HG02798 (cell line): ENCODE measurements around the gene ADH1C.

Source experiments
- ATAC-seq: cut with Tn5 transposase; IDR thresholded peaks from one replicate; pipeline ENCODE4 v1.9.1; 2021; ENCODE audit warnings: mild to moderate bottlenecking; ENCODE audit not compliant: unreplicated experiment, poor library complexity

ADH1C gene

DNA sequence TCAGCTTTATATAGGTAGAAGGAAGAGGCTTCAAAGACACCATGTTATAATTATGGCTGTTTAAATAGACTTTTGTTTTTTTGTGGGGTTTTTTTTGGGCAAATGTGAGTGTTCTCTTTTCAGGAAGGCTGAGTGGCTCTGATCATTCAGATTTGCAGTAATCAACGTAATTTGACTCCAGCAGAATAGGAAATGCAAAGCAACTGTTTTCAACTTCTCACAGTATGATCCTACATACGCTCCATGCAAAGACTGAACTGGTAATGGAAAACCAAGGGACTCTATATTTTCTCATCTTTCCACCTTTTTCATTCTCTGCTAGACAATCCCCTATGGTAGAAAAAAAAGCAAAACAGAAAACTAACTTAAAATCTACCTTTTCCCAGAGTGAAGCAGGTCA lies 42.2 kb downstream of the ADH1C start:
- no peak for ATAC-seq

DNA sequence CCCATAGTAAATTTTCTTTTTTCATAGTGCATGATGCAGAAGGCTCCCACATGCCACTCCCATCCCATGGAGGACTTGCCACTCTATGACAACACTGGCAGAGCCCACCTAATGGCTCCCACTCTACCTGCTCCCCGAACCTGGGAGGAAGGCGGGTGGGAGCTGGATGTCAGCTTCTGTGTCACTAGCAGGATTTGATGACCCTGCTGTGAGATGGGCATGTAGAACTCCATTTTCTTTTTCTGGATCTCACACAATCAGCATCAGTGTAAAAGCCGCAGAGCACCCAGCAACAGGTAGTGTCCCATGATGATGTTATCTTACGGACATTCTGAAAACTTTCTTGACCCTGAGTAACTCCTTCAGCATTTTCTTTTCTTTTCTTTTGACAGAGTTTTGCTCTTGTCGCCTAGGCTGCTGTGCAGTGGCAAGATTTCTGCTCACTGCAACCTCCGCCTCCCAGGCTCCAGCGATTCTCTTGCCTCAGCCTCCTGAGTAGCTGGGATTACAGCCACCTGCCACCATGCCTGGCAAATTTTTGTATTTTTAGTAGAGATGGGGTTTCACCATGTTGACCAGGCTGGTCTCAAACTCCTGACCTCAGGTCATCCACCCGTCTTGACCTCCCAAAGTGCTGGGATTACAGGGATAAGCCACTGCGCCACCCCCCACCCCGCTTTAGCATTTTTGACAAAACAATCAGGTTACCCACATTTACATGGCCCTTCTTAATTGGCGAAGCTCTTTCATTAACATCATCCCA lies 46.7 kb downstream of the ADH1C start:
- ATAC-seq: no peak

DNA sequence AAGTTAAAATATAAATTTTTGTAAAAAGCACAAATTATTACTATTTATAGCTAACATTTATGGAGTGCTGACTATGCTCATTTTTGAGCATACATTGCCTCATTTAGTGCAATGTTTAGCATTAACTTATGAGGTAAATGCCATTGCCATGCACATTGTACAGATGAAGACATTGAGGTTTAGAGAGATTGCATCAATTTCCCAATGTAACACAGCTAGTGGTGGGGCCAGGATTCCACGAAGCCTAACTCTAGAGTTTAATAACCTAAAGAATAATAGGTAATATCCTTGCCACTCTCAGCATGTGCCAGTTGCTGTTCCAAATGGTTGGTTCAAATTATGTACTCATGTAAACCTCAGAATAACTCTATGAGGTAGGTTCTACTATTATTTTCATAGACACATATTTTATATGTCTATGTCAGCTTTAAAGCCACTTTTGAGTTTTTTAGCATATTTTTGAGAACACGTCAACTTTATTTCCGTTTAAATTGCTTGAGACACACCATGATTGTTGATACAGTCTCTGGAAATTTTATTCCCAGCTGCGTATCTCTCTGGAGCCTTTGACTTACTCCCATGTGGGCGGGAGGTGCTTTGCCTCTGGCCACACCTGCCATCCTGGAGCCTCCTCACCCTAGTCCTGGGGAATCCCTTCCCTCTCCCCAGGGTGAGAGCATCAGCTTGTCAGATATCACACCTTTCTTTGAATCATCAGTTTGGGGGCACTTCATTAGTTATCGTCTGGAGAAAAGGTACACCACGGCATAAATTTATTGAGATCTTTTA lies 51.0 kb downstream of the ADH1C start:
- ATAC-seq: no peak

DNA sequence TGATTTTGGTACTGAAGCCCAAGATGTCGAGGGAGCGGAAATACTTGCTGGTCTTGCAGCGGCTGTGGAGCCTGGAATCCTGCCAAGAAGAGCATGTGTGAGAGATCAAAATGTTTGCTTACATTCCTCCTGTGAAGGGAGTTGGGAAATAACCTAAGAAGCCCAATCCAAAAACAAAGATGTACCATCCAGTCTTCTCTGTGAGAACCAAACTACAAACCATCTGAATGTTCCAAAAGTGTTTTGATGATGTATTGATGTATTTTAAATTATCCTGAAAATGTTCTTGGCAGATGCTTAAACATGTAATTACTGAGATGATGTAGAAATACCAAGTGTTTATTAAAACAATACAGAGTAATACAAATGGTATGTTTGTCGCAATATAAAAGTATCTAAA lies 51.6 kb downstream of the ADH1C start:
- ATAC-seq: no peak

DNA sequence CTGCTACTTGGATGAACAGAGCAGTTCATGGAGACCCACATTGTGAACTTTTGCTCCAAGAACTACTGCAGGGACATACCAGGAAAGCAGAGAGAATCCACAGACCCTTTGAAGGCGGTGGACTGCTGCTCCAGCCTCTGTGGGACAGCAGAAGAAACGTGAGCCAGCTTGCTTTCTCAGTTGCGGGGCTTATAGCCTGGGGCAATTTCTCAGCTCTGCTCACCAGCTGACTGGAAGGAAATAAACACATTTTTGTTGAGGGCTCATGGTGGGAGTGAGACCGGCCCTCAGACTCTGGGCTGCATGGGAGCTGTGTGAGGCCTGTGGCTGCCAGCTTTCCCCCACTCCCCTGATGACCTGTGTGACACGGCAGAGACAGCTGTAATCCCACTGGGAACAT lies 59.2 kb downstream of the ADH1C start:
- no peak for ATAC-seq

DNA sequence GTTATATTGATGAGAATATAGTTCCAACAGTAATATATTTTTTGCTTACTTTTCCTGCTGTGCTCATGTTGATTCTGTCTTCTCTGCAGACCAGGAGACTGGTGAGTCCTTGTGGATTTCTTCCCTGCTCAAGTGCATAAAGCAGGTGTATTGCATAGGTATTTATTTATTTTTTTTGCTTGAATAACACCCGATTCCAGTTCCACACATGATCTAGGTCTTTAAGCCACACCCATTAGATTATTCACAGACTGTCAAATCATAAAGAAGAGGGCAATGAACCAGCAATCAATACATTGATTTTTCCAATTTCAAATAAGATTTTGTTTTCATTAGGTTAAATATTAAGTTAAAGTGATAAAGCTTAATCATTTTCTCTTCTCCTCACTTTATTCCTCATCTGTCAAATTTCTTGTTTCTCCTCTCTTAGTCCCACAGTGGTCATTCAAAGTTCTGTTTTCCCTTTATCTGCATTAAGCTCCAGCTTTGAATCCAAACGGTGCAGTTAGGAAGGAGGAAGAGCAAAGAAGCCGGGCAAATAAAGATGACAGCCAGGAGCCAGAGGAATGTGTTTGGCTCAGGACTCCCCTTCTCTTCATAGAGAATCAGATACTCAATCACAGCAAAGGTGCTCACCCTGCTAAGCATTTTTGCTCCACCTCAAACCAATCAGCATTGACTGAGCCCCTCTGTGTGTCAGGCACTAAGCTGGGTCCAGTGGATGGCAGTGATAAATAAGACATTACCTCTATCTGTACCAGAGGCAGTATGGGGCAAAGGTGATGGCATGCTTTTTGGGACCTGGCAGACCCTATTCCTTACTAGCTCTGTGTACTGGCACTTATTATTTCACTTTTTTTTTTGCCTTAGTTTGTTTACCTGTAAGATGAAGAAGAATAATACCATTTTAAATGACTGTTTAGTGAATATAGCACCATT lies 61.4 kb downstream of the ADH1C start, which contains the start of gene ADH1A:
Gene ADH1A, minus strand, starts transcription at position 138 of the 939 bp plus-strand sequence. Its CDS starts 71 bp downstream, at position 67.
- ATAC-seq: no peak
